NCI-H2196 (cell line): ENCODE measurements around the gene ADGRL2.

Experiments used
- DNase-seq: peaks from one replicate; lab custom pipeline; 2025; ENCODE audit not compliant: unreplicated experiment; lab: John Stamatoyannopoulos, UW

ADGRL2 gene

GRCh38 chr1:81805537-81806431, 5.0 kb downstream of the ADGRL2 start:
- DNase-seq, result no peak

- DNase-seq, result no peak
These were observed 5.7 kb downstream of the ADGRL2 start for GRCh38 chr1:81806432-81806770.

- no peak for DNase-seq
These were observed 8.0 kb downstream of the ADGRL2 start for GRCh38 chr1:81808760-81809159.

GRCh38 chr1:81809808-81810207, 9.1 kb downstream of the ADGRL2 start:
- no peak for DNase-seq

GRCh38 chr1:81811757-81812371, 11.1 kb downstream of the ADGRL2 start:
- DNase-seq, result no peak

GRCh38 chr1:81812712-81813111, 12.0 kb downstream of the ADGRL2 start:
- DNase-seq, result peak; percentile 16

GRCh38 chr1:81813691-81814090, 13.0 kb downstream of the ADGRL2 start:
- no peak for DNase-seq

GRCh38 chr1:81819613-81820012, 18.9 kb downstream of the ADGRL2 start:
- no peak for DNase-seq

GRCh38 chr1:81820765-81821164, 20.0 kb downstream of the ADGRL2 start:
- no peak for DNase-seq

- DNase-seq, result no peak
These were observed 22.3 kb downstream of the ADGRL2 start for GRCh38 chr1:81823082-81823481.

GRCh38 chr1:81824759-81825158, 24.0 kb downstream of the ADGRL2 start:
- DNase-seq, result no peak

- DNase-seq, result no peak
These were observed 27.2 kb downstream of the ADGRL2 start for GRCh38 chr1:81827942-81828341.

GRCh38 chr1:81832573-81832972, 31.8 kb downstream of the ADGRL2 start:
- DNase-seq, result no peak

- DNase-seq, result no peak
These were observed 33.0 kb downstream of the ADGRL2 start for GRCh38 chr1:81833722-81834121.

- DNase-seq, result no peak
These were observed 33.5 kb downstream of the ADGRL2 start for GRCh38 chr1:81834268-81834667.

GRCh38 chr1:81834921-81835698, 34.4 kb downstream of the ADGRL2 start:
- DNase-seq, result no peak

GRCh38 chr1:81836007-81836626, 35.4 kb downstream of the ADGRL2 start:
- no peak for DNase-seq

GRCh38 chr1:81838600-81839218, 38.0 kb downstream of the ADGRL2 start:
- no peak for DNase-seq

- DNase-seq, result no peak
These were observed 40.1 kb downstream of the ADGRL2 start for GRCh38 chr1:81840805-81841204.

- no peak for DNase-seq
These were observed 41.1 kb downstream of the ADGRL2 start for GRCh38 chr1:81841795-81842194.

GRCh38 chr1:81844477-81844876, 43.7 kb downstream of the ADGRL2 start:
- no peak for DNase-seq
